ENCODE measurements around the gene AFF3.

DNA sequence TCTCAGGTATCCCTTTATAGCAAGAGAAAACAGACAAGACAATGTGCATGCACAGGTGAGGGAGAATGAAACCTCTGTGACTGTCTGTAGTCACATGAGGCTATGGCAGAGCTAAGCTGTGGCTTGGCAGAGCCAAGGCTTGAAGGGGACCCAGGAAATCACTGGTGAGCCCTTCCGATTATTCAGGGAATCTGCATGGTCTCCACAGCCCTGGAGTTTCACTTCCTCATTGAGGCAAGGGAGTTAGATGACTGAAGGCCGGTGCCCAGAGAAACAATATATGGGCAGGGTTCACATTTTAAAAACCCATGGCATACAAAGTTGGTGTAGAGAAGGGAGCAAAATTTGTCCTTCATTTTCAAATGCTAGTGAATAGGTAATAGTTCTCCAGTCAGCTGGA, 508.2 kb downstream of the AFF3 start:
- TF ChIP-seq POLR2AphosphoS5 (IDR thresholded peaks at IDR 0.05; ENCODE audit: low read depth, low read length) (no peak), TAF1 (IDR thresholded peaks at IDR 0.05; ENCODE audit: borderline replicate concordance, insufficient read depth, low read length) (no peak)
- TF ChIP-seq, protein P1, sequence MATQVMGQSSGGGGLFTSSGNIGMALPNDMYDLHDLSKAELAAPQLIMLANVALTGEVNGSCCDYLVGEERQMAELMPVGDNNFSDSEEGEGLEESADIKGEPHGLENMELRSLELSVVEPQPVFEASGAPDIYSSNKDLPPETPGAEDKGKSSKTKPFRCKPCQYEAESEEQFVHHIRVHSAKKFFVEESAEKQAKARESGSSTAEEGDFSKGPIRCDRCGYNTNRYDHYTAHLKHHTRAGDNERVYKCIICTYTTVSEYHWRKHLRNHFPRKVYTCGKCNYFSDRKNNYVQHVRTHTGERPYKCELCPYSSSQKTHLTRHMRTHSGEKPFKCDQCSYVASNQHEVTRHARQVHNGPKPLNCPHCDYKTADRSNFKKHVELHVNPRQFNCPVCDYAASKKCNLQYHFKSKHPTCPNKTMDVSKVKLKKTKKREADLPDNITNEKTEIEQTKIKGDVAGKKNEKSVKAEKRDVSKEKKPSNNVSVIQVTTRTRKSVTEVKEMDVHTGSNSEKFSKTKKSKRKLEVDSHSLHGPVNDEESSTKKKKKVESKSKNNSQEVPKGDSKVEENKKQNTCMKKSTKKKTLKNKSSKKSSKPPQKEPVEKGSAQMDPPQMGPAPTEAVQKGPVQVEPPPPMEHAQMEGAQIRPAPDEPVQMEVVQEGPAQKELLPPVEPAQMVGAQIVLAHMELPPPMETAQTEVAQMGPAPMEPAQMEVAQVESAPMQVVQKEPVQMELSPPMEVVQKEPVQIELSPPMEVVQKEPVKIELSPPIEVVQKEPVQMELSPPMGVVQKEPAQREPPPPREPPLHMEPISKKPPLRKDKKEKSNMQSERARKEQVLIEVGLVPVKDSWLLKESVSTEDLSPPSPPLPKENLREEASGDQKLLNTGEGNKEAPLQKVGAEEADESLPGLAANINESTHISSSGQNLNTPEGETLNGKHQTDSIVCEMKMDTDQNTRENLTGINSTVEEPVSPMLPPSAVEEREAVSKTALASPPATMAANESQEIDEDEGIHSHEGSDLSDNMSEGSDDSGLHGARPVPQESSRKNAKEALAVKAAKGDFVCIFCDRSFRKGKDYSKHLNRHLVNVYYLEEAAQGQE (IDR thresholded peaks at IDR 0.05; ENCODE audit: insufficient read depth in 1 of 2, low read depth in 2 of 2, low read length in 2 of 2), result no peak

Data from PFSK-1 (cell line).